Loucy (cell line): ENCODE results near the gene PNMA3.
"Not testable (repeated sequence)": the region's sequence is repeated elsewhere in the genome, so short reads cannot be mapped to it uniquely, and the experiment has no call there.

Source experiments
- H2AFZ ChIP-seq: fragments of 200-600 bp; sonication (generic); 2 replicates; pipeline ENCODE4 v1.6.0; 2016; ENCODE audit warnings: antibody characterized with exemption, mild to moderate bottlenecking, low read length, moderate library complexity
- H3F3A ChIP-seq: fragments of 200-600 bp; 2 replicates; pipeline ENCODE4 v1.6.0; 2016; ENCODE audit warnings: antibody characterized with exemption, low read depth, mild to moderate bottlenecking
- H3K27me3 ChIP-seq: fragments of 200-600 bp; sonication (generic); 2 replicates; pipeline ENCODE4 v1.6.1; 2014; ENCODE audit warnings: low read length, mild to moderate bottlenecking; ENCODE audit not compliant: insufficient read depth, poor library complexity, severe bottlenecking
- H3K36me3 ChIP-seq: fragments of 200-600 bp; sonication (generic); 2 replicates; pipeline ENCODE4 v1.6.1; 2016; ENCODE audit warnings: low read length; ENCODE audit not compliant: insufficient read depth
- H3K4me1 ChIP-seq: fragments of 200-600 bp; sonication (generic); 2 replicates; pipeline ENCODE4 v1.5.1; 2014; ENCODE audit warnings: low read length, mild to moderate bottlenecking; ENCODE audit not compliant: insufficient read depth, poor library complexity, severe bottlenecking
- H3K4me2 ChIP-seq: fragments of 200-600 bp; sonication (generic); 2 replicates; pipeline ENCODE4 v1.6.0; 2014; ENCODE audit warnings: antibody characterized with exemption, low read length, low read depth, mild to moderate bottlenecking; ENCODE audit not compliant: poor library complexity, severe bottlenecking
- H3K4me3 ChIP-seq: fragments of 200-600 bp; sonication (generic); 2 replicates; pipeline ENCODE4 v1.5.1; 2014; ENCODE audit warnings: low read length, mild to moderate bottlenecking, mixed read lengths; ENCODE audit not compliant: poor library complexity, severe bottlenecking
- H3K79me2 ChIP-seq: fragments of 200-600 bp; sonication (generic); 2 replicates; pipeline ENCODE4 v1.6.1; 2014; ENCODE audit warnings: low read length; ENCODE audit not compliant: insufficient read depth
- H3K9ac ChIP-seq: fragments of 200-600 bp; sonication (generic); 2 replicates; pipeline ENCODE4 v1.6.0; 2014; ENCODE audit warnings: mild to moderate bottlenecking, low read depth, low read length, moderate library complexity; ENCODE audit not compliant: poor library complexity, severe bottlenecking
- H3K9me2 ChIP-seq: fragments of 200-600 bp; sonication (generic); replicated peaks from 2 replicates; pipeline ENCODE4 v1.6.1; 2016; ENCODE audit warnings: low read depth, low read length, mixed read lengths
- H3K9me3 ChIP-seq: fragments of 200-600 bp; sonication (generic); 2 replicates; pipeline ENCODE4 v1.6.1; 2014; ENCODE audit warnings: mild to moderate bottlenecking, antibody characterized with exemption, low read length, low read depth; ENCODE audit not compliant: insufficient read depth
- H4K20me1 ChIP-seq: fragments of 200-600 bp; sonication (generic); 2 replicates; pipeline ENCODE4 v1.6.0; 2014; ENCODE audit warnings: antibody characterized with exemption, low read length, mild to moderate bottlenecking; ENCODE audit not compliant: insufficient read depth, poor library complexity, severe bottlenecking
- CTCF ChIP-seq: fragments of 200-600 bp; sonication (generic); conservative IDR thresholded peaks from 2 replicates; pipeline ENCODE4 v1.5.1; 2014; ENCODE audit warnings: mild to moderate bottlenecking, antibody characterized with exemption, low read length
- EZH2phosphoT487 ChIP-seq: fragments of 200-600 bp; IDR thresholded peaks from 2 replicates; pipeline ENCODE4 v1.6.1; 2018; ENCODE audit warnings: antibody characterized with exemption, mild to moderate bottlenecking, moderate library complexity, borderline replicate concordance

The PNMA3 gene

GRCh38 chrX:153065389-153065788, 9.1 kb downstream of the PNMA3 start:
- Histone ChIP-seq H3K9ac (no peak overlapping the region), H3K4me2 (no peak overlapping the region), H3F3A (no peaks in the 10 kb centered on the region), H3K9me2 (no peaks in the 10 kb centered on the region), H2AFZ (no peak overlapping the region), H4K20me1 (no peaks in the 10 kb centered on the region), H3K79me2 (no peaks in the 10 kb centered on the region), H3K4me1 (no peaks in the 10 kb centered on the region), H3K4me3 (no peak overlapping the region), H3K36me3 (no peaks in the 10 kb centered on the region), H3K9me3 (no peaks in the 10 kb centered on the region), H3K27me3 (no peaks in the 10 kb centered on the region)
- no peak for TF ChIP-seq CTCF
- TF ChIP-seq EZH2phosphoT487 = no peak

GRCh38 chrX:153066402-153066801, 10.1 kb downstream of the PNMA3 start:
- H3K4me3 ChIP-seq = not testable (repeated sequence)

GRCh38 chrX:153071909-153072583, 15.8 kb downstream of the PNMA3 start, which contains the start of gene PNMA6A:
Gene PNMA6A (plus strand): TSS chrX:153072454. CDS start chrX:153073063, 609 bp downstream.
- H3K9ac ChIP-seq, H3K79me2 ChIP-seq, H3K4me3 ChIP-seq, H3F3A ChIP-seq, H3K36me3 ChIP-seq, H3K27me3 ChIP-seq, H4K20me1 ChIP-seq, H2AFZ ChIP-seq, H3K9me2 ChIP-seq, H3K9me3 ChIP-seq, H3K4me2 ChIP-seq, H3K4me1 ChIP-seq: not testable (repeated sequence)

More at GRCh38 chrX:153066402-153066801, 10.1 kb downstream of the PNMA3 start:
- not testable (repeated sequence) for H3K9me3 ChIP-seq, H3K36me3 ChIP-seq, H3K4me2 ChIP-seq, H3K27me3 ChIP-seq, H3K9ac ChIP-seq, H2AFZ ChIP-seq, H3F3A ChIP-seq, H4K20me1 ChIP-seq, H3K79me2 ChIP-seq, H3K9me2 ChIP-seq, H3K4me1 ChIP-seq

GRCh38 chrX:153073331-153073730, 17.1 kb downstream of the PNMA3 start:
- H3K27me3 ChIP-seq, H3K4me2 ChIP-seq, H3K36me3 ChIP-seq, H3K4me1 ChIP-seq, H3K9me2 ChIP-seq, H4K20me1 ChIP-seq, H3K4me3 ChIP-seq, H3K9me3 ChIP-seq, H3F3A ChIP-seq, H3K9ac ChIP-seq, H2AFZ ChIP-seq, H3K79me2 ChIP-seq: not testable (repeated sequence)
